ENCODE measurements around the gene OR51V1. TPM values are rescaled to one million over a fixed set of nuclear protein-coding genes. Genes with fewer than 3 reads are reported as not detected.

The OR51V1 gene
- total and polyA plus RNA-seq, 2 of the 13 experiments (the other 11 are each of a cell fraction or from before 2014, with no cell fraction given) = not detected

GRCh38 chr11:5247472-5248192 is 47.1 kb upstream of the OR51V1 start:
- no peak for DNase-seq (ENCODE audit: low spot score)

More at GRCh38 chr11:5247472-5248192, 47.1 kb upstream of the OR51V1 start:
- WGBS (ENCODE audit: low lambda C conversion rate) = 2% methylated on average over 3 of the region's 3 CpGs
- no peak overlapping the region for H3K9ac ChIP-seq (ENCODE audit: insufficient read depth, low read depth, low read length)
- FAIRE-seq (no peak), ATAC-seq (no peak)
- H3K79me2 ChIP-seq (ENCODE audit: insufficient read depth, low read length) = no peaks in the 10 kb centered on the region
- POLR2A ChIA-PET = no interaction called here
- H3K4me2 ChIP-seq (ENCODE audit: low read depth, low read length) = no peak overlapping the region
- no TSS peak for BruUV-seq (replicated peaks)
- in situ Hi-C loops (cut with HindIII; ENCODE audit: extremely low pct_ligation_motif_present, low pct_unique_long_range_greater_than_20kb) (no loop called here), intact Hi-C loops (cut with micrococcal nuclease; ENCODE audit: unreplicated experiment) (no loop called here)
- H2AFZ ChIP-seq (ENCODE audit: low read length) = no peak overlapping the region
- H3K9me3 ChIP-seq (ENCODE audit: low read length) = no peaks in the 10 kb centered on the region
- no peak overlapping the region for H3K27ac ChIP-seq (ENCODE audit: extremely low read length, insufficient read depth, low read length)
- CTCF ChIA-PET (ENCODE audit: low intra/inter-chr PET ratio, low total read pairs) = no interaction called here
- no peaks in the 10 kb centered on the region for H3K36me3 ChIP-seq (replicated peaks in 1 of 2; ENCODE audit: control insufficient read depth in 1 of 2, insufficient read depth in 2 of 2, low read length in 2 of 2)
- TF ChIP-seq ZNF101 (CRISPR knock-in tag; IDR thresholded peaks at IDR 0.05; ENCODE audit: borderline replicate concordance, low read depth) (no peak), TCF7L2 (IDR thresholded peaks at IDR 0.05; ENCODE audit: low read depth, low read length) (no peak), NR0B2 (CRISPR knock-in tag; IDR thresholded peaks at IDR 0.05) (no peak), EED (CRISPR knock-in tag; IDR thresholded peaks at IDR 0.05) (no peak), RXRA (CRISPR knock-in tag; IDR thresholded peaks at IDR 0.05) (no peak), SP5 (CRISPR knock-in tag; IDR thresholded peaks at IDR 0.05; ENCODE audit: borderline replicate concordance, low read depth) (no peak), KLF13 (CRISPR knock-in tag; IDR thresholded peaks at IDR 0.05) (no peak), MBNL3 (CRISPR knock-in tag; conservative IDR thresholded peaks at IDR 0.05) (no peak), AHR (CRISPR knock-in tag; IDR thresholded peaks at IDR 0.05) (no peak), ZNF576 (CRISPR knock-in tag; IDR thresholded peaks at IDR 0.05) (no peak), ZNF10 (CRISPR knock-in tag; IDR thresholded peaks at IDR 0.05; ENCODE audit: borderline replicate concordance, low read depth) (no peak), RCOR2 (CRISPR knock-in tag; IDR thresholded peaks at IDR 0.05) (no peak), ZNF782 (CRISPR knock-in tag; IDR thresholded peaks at IDR 0.05; ENCODE audit: borderline replicate concordance) (no peak), HOXA9 (CRISPR knock-in tag; IDR thresholded peaks at IDR 0.05; ENCODE audit: borderline replicate concordance) (no peak), KAT8 (CRISPR knock-in tag; IDR thresholded peaks at IDR 0.05) (no peak)
- peaks cover 0 to 5% of the 10 kb centered on the region in 2 experiments; a peak in 1 of 5 replicates for H3K27me3 ChIP-seq (ENCODE audit: control insufficient read depth in 1 of 2, insufficient read depth in 2 of 2, low read length in 2 of 2)
- no peaks in the 10 kb centered on the region for H4K20me1 ChIP-seq (ENCODE audit: insufficient read depth, low read length)
- H3K4me3 ChIP-seq (replicated peaks in 1 of 3; ENCODE audit: insufficient read depth in 1 of 3, low read depth in 2 of 3, low read length in 3 of 3) = no peak overlapping the region
- H3K4me1 ChIP-seq (ENCODE audit: insufficient read depth, low read length) = no peaks in the 10 kb centered on the region

Data from HepG2 (cell line).